SU-DHL-6 (cell line): Measurements from ENCODE around the gene THSD7B.

Source experiments
- H2AFZ ChIP-seq: fragments of 200-600 bp; sonication (generic); 2 replicates; pipeline ENCODE4 v1.6.1; 2014; ENCODE audit warnings: low read depth, mild to moderate bottlenecking, moderate library complexity, mixed read lengths, antibody characterized with exemption, low read length; ENCODE audit not compliant: severe bottlenecking
- H3F3A ChIP-seq: fragments of 200-600 bp; shearing (Covaris generic); 2 replicates; pipeline ENCODE4 v1.6.0; 2016; ENCODE audit warnings: antibody characterized with exemption, mild to moderate bottlenecking; ENCODE audit not compliant: insufficient read depth
- H3K27ac ChIP-seq: fragments of 200-600 bp; sonication (generic); 2 replicates; pipeline ENCODE4 v1.5.1; 2016; ENCODE audit warnings: low read depth, mild to moderate bottlenecking, low read length, moderate library complexity, mixed read lengths
- H3K27me3 ChIP-seq: fragments of 200-600 bp; sonication (generic), shearing (Covaris generic); 2 replicates; pipeline ENCODE4 v1.6.0; 2014; ENCODE audit warnings: mild to moderate bottlenecking, low read length
- H3K36me3 ChIP-seq: fragments of 200-600 bp; sonication (generic); 2 replicates; pipeline ENCODE4 v1.6.1; 2014; ENCODE audit warnings: mild to moderate bottlenecking, low read length, mixed read lengths
- H3K4me2 ChIP-seq: fragments of 300-600, 200-600 bp; shearing (Covaris generic), sonication (generic); 2 replicates; pipeline ENCODE4 v1.6.0; 2014; ENCODE audit warnings: low read length, low read depth, mild to moderate bottlenecking; ENCODE audit not compliant: poor library complexity, severe bottlenecking
- H3K4me3 ChIP-seq: fragments of 200-600 bp; sonication (generic); 2 replicates; pipeline ENCODE4 v1.5.1; 2014; ENCODE audit warnings: antibody characterized with exemption, low read length, mild to moderate bottlenecking, mixed read lengths; ENCODE audit not compliant: insufficient read depth, poor library complexity, severe bottlenecking
- H3K79me2 ChIP-seq: fragments of 200-600 bp; sonication (generic); 2 replicates; pipeline ENCODE4 v1.6.1; 2014; ENCODE audit warnings: mild to moderate bottlenecking, low read length, moderate library complexity; ENCODE audit not compliant: insufficient read depth
- H3K9ac ChIP-seq: fragments of 200-600 bp; sonication (generic); 2 replicates; pipeline ENCODE4 v1.7.0; 2014; ENCODE audit warnings: mild to moderate bottlenecking, low read length
- H3K9me2 ChIP-seq: fragments of 200-600 bp; sonication (generic); replicated peaks from 2 replicates; pipeline ENCODE4 v1.6.1; 2014; ENCODE audit warnings: low read length; ENCODE audit not compliant: insufficient read depth
- H3K9me3 ChIP-seq: fragments of 200-600 bp; sonication (generic); 2 replicates; pipeline ENCODE4 v1.6.1; 2014; ENCODE audit warnings: low read length, mixed read lengths; ENCODE audit not compliant: insufficient read depth
- H4K20me1 ChIP-seq: fragments of 200-600 bp; sonication (generic); 2 replicates; pipeline ENCODE4 v1.6.1; 2014; ENCODE audit warnings: low read depth, mild to moderate bottlenecking, antibody characterized with exemption, low read length, moderate library complexity, mixed read lengths
- EZH2phosphoT487 ChIP-seq: fragments of 200-600 bp; sonication (generic), shearing (Covaris generic); conservative IDR thresholded peaks from 2 replicates; pipeline ENCODE4 v1.6.1; 2018; ENCODE audit warnings: mild to moderate bottlenecking, antibody characterized with exemption, low read length, moderate library complexity, mixed read lengths
- TF ChIP-seq, protein P1 (sequence below): fragments of 200-600 bp; sonication (generic); IDR thresholded peaks from one replicate; pipeline ENCODE4 v1.5.1; 2017; ENCODE audit warnings: antibody characterized with exemption, mild to moderate bottlenecking, low read length, moderate library complexity; ENCODE audit not compliant: insufficient read depth, poor library complexity, severe bottlenecking

Gene THSD7B

DNA sequence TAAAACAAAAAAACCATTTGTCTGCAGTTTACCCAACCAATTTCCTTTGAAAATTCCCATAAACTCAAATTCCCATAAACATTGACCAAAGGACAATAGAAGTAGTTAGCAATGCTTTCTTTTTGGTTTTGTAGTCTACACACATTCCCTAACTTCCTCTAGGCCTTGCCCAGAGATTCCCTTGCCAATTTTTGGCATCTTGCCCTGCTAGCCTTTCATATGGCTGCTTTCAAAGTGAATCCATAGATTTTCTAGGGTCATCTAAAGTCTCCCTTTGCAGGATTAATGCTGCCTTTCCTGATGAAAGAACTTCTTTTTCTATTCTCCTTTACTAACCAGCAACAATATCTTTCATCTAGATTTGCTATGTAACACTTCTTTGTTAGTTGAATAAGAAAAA lies 33.4 kb downstream of the THSD7B start:
- Histone ChIP-seq H3K36me3 (no peaks in the 10 kb centered on the region), H3K9me2 (no peaks in the 10 kb centered on the region)

DNA sequence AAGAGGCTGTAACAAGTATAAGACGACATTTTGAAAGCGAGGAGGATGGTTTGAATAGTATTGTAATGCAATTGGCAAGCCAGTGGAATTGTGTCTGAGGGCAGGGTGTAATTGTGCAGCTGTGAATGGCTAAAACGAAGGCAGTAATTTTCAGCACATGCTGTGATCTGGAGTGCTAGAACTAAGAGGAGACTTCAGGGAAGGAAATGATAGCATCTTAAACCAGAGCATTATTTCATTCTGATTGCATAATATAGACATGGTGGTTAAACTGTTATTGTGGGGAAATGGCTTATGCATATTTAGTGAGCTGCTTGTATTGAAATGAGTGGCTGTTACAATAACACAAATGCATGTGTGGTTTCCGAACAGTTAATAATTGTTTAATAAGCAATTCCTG lies 36.3 kb downstream of the THSD7B start:
- H4K20me1 ChIP-seq, result no peaks in the 10 kb centered on the region
- no peaks in the 10 kb centered on the region for H3K9me3 ChIP-seq
- no peak overlapping the region for H3K4me2 ChIP-seq
- H2AFZ ChIP-seq, result no peak overlapping the region
- no peaks in the 10 kb centered on the region for H3K36me3 ChIP-seq
- no peak overlapping the region for H3K4me3 ChIP-seq
- H3K79me2 ChIP-seq, result no peaks in the 10 kb centered on the region
- no peak overlapping the region for H3K27ac ChIP-seq
- H3F3A ChIP-seq, result no peaks in the 10 kb centered on the region
- no peaks in the 10 kb centered on the region for H3K27me3 ChIP-seq
- TF ChIP-seq, protein P1, sequence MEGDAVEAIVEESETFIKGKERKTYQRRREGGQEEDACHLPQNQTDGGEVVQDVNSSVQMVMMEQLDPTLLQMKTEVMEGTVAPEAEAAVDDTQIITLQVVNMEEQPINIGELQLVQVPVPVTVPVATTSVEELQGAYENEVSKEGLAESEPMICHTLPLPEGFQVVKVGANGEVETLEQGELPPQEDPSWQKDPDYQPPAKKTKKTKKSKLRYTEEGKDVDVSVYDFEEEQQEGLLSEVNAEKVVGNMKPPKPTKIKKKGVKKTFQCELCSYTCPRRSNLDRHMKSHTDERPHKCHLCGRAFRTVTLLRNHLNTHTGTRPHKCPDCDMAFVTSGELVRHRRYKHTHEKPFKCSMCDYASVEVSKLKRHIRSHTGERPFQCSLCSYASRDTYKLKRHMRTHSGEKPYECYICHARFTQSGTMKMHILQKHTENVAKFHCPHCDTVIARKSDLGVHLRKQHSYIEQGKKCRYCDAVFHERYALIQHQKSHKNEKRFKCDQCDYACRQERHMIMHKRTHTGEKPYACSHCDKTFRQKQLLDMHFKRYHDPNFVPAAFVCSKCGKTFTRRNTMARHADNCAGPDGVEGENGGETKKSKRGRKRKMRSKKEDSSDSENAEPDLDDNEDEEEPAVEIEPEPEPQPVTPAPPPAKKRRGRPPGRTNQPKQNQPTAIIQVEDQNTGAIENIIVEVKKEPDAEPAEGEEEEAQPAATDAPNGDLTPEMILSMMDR, result no peak
- no peak for TF ChIP-seq EZH2phosphoT487
- H3K9ac ChIP-seq, result no peak overlapping the region
- no peaks in the 10 kb centered on the region for H3K9me2 ChIP-seq

More for the DNA sequence above, 33.4 kb downstream of the THSD7B start:
- Histone ChIP-seq H3K9ac (no peak overlapping the region), H3K79me2 (no peaks in the 10 kb centered on the region), H2AFZ (no peak overlapping the region), H3K9me3 (no peaks in the 10 kb centered on the region), H3K27me3 (no peaks in the 10 kb centered on the region), H3K27ac (no peak overlapping the region), H3K4me2 (no peak overlapping the region), H4K20me1 (no peaks in the 10 kb centered on the region), H3F3A (no peaks in the 10 kb centered on the region), H3K4me3 (no peak overlapping the region)
- TF ChIP-seq, protein P1, result no peak
- TF ChIP-seq EZH2phosphoT487, result no peak

DNA sequence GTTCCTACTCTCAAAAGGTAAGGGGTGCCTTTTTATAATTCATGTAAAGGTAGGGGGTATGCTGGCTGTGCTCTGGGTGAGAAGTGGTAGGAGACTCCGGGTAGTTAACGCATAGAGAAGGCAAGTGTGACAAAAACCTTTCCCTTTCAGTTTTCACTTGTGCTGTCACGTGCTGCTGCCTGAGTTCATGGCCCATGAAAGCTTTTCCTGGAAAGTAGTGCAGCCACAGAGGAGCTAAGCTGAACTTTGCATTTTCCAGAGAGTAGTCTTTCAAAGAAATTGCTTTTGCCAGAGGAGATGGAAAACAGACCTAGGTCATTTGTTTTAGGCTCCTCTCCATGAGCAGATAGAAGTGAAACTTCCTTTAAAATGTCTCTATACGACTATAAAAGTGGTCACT lies 44.7 kb downstream of the THSD7B start:
- Histone ChIP-seq H3K4me3 (no peak overlapping the region), H3K27me3 (no peaks in the 10 kb centered on the region), H3K27ac (no peak overlapping the region), H3K9ac (no peak overlapping the region), H3K4me2 (no peak overlapping the region), H3K9me3 (no peaks in the 10 kb centered on the region), H4K20me1 (no peaks in the 10 kb centered on the region), H3K79me2 (no peaks in the 10 kb centered on the region), H3F3A (no peaks in the 10 kb centered on the region), H3K36me3 (no peaks in the 10 kb centered on the region), H2AFZ (no peak overlapping the region), H3K9me2 (no peaks in the 10 kb centered on the region)
- TF ChIP-seq, protein P1, result no peak
- TF ChIP-seq EZH2phosphoT487, result no peak

DNA sequence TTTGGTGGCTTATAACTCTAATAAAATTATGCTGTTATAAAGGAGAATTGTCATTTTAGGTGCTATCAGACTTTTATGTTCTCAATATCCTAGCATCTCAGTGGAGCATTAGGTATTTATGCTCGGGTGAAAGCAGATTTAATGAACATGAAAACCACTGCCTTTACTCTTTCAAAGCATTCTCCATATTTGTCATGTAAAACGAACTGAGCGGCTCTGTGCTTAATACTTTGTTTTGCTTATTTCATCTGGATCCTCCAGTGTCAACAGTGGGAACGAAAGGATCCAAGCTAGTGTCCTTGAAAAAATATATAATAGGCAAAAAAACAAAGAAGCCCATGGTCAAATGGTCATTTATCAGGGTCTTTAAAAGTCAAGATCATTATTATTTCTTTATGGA lies 53.5 kb downstream of the THSD7B start:
- H3K9me2 ChIP-seq, result no peaks in the 10 kb centered on the region
- no peak overlapping the region for H3K27ac ChIP-seq
- H3K79me2 ChIP-seq, result no peaks in the 10 kb centered on the region
- H2AFZ ChIP-seq, result no peak overlapping the region
- no peaks in the 10 kb centered on the region for H3K9me3 ChIP-seq
- H3F3A ChIP-seq, result no peaks in the 10 kb centered on the region
- H3K4me2 ChIP-seq, result no peak overlapping the region
- H3K27me3 ChIP-seq, result no peaks in the 10 kb centered on the region
- TF ChIP-seq EZH2phosphoT487, result no peak
- TF ChIP-seq, protein P1, result no peak
- no peaks in the 10 kb centered on the region; the same call in 1 of the 2 replicates for H4K20me1 ChIP-seq
- no peaks in the 10 kb centered on the region for H3K36me3 ChIP-seq
- H3K9ac ChIP-seq, result no peak overlapping the region
- no peak overlapping the region for H3K4me3 ChIP-seq
